Effector CD4-positive, alpha-beta T cell (primary cell): ENCODE measurements around the gene NUCB2.
A peak's percentile ranks its signal among the peaks of the same experiment; 100 is the strongest.
"Not testable (repeated sequence)": the region's sequence is repeated elsewhere in the genome, so short reads cannot be mapped to it uniquely, and the experiment has no call there.

ENCODE experiments used
- DNase-seq: peaks from one replicate; pipeline ENCODE4 v3.0.0-alpha.2; 2020
- total RNA-seq: gene quantifications from one replicate; lab custom pipeline; 2026; lab: John Stamatoyannopoulos, UW

The NUCB2 gene
- total RNA-seq, result 25.9 reads per million, percentile 53 among the genes with 10 or more reads in this experiment

DNA sequence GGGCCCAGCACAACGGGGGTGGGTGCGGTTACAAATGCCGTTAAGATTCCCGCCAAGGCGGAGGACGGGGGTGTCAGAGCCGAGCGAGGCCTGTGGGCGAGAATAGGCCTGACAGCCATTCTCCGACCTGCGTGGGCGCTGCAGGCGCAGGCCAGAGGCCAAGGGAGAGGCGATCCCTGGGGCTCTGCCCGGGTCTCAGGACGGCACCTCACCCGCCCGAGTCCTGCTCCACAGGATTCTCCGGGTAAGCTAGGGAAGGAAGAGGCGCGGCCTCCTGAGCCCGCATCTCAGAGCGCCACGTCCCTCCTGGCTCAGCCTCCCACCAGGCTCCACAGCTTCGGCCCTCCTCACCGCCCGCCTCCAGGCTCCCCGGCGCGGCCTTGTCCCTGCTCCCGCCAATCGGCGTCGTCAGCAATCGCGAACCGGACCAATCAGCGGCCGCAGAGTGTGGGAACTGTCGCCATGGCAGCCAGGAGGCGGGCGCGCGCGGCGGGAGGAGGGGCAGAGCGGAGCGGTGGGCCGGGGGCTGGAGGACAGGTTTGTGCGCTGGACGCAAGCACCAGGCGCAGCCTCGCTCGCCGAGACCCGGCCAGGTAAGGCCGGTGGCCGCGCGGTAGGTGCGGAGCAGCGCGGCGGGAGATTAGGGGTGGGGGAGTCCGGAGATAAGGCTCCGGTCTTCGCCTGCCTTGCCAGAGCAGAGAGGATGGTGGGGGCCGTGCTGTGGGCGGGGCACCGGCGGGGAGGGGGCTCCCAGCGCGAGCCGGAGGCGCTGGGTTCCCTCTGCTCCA is at the start of gene NUCB2:
Gene NUCB2 (plus strand): TSS at position 504 of the 788 bp plus-strand sequence. CDS start 18,585 bp downstream, outside the sequence.
- DNase-seq, result peak; percentile 96

DNA sequence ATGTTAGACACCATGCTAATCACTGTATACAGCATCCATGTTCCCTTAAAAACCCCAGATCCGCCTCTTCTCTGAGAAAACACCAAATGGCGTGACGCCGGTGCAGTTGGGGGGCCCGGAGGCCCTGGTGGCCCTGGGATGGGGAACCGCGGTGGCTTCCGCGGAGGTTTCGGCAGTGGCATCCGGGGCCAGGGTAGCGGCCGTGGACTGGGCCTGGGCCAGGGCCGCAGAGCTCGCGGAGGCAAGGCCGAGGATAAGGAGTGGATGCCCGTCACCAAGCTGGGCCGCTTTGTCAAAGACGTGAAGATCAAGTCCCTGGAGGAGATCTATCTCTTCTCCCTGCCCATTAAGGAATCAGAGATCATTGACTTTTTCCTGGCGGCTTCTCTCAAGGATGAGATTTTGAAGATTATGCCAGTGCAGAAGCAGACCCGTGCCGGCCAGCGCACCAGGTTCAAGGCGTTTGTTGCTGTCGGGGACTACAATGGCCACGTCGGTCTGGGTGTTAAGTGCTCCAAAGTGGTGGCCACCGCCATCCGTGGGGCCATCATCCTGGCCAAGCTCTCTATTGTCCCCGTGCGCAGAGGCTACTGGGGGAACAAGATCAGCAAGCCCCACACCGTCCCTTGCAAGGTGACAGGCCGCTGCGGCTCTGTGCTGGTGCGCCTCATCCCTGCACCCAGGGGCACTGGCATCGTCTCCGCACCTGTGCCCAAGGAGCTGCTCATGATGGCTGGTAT is 48.2 kb upstream of the NUCB2 start:
- not testable (repeated sequence) for DNase-seq

GRCh38 chr11:17229481-17230152 is 46.9 kb upstream of the NUCB2 start:
- DNase-seq, result no peak

- no peak for DNase-seq
Observed at GRCh38 chr11:17230867-17231851, 45.4 kb upstream of the NUCB2 start.

- DNase-seq, result no peak
Observed at GRCh38 chr11:17233101-17233500, 43.4 kb upstream of the NUCB2 start.

GRCh38 chr11:17238377-17238776 is 38.2 kb upstream of the NUCB2 start:
- no peak for DNase-seq

- DNase-seq, result not testable (repeated sequence)
Observed at GRCh38 chr11:17239927-17240326, 36.6 kb upstream of the NUCB2 start.

- no peak for DNase-seq
Observed at GRCh38 chr11:17240780-17241179, 35.8 kb upstream of the NUCB2 start.

DNA sequence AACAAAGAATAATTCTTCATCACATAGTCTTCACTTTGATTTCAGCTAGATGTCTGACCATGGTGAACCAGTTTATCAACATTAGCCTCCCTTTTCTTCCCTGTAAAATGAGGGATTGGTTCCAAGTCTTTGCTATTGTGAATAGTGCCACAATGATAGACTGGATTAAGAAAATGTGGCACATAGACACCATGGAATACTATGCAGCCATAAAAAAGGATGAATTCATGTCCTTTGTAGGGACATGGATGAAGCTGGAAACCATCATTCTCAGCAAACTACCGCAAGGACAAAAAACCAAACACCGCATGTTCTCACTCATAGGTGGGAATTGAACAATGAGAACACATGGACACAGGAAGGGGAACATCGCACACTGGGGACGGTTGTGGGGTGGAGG is 33.6 kb upstream of the NUCB2 start:
- not testable (repeated sequence) for DNase-seq

- no peak for DNase-seq
Observed at GRCh38 chr11:17244046-17244445, 32.5 kb upstream of the NUCB2 start.

- no peak for DNase-seq
Observed at GRCh38 chr11:17250561-17251350, 25.8 kb upstream of the NUCB2 start.

DNA sequence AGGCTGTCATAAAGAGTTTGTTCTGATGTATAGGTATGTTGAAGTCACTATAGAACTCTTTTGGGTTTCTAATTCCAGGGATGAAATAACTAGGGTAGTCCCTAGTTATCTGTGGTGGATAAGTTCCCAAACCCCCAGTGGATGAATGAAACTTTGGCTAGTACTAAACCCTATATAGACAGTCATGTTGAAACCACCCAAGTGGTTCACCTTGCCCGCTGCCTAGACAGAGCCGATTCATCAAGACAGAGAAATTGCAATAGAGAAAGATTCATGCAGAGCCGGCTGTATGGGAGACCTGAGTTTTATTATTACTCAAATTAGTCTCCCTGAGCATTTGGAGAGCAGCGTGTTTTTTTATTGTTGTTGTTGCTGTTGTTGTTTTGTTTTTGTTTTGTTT is 23.8 kb upstream of the NUCB2 start:
- no peak for DNase-seq

DNA sequence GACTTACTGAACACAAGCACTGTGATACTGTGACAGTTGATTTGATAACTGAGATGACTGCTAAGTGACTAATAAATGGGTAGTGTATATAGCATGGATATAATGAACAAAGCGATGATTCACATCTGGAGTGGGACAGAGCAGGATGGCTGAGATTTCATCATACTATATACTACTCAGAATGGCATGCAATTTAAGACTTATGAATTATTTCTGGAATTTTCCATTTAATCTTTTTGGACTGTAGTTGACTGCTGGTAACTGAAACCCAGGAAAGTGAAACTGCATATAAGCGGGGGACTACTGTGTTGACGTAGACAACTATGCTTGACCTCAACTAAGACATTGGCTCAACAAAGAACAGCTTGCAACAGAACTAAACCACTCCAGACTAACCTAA is 20.0 kb upstream of the NUCB2 start:
- no peak for DNase-seq

- no peak for DNase-seq
Observed at GRCh38 chr11:17257196-17257595, 19.3 kb upstream of the NUCB2 start.

DNA sequence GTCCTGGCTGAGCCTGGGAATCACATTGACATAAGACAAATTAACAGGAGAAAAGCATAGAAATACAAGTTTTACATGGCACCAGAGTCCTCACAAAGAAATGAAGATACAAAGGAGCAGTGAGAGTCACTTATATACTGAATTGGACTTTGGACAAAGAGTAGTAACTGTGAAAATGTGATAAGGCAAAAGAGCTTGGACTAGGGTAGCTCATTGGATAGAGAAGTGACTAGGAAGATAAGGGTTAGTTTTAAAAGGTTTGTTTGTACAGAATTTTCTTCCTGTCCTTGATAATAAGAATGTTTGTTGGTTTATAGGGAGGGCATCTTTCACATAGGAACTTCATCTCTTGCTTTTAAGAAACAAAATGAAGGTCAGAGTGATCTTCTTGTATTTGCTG is 17.9 kb upstream of the NUCB2 start:
- DNase-seq, result no peak

GRCh38 chr11:17259519-17259918 is 17.0 kb upstream of the NUCB2 start:
- no peak for DNase-seq

GRCh38 chr11:17260020-17260419 is 16.5 kb upstream of the NUCB2 start:
- DNase-seq, result no peak

GRCh38 chr11:17263769-17264168 is 12.8 kb upstream of the NUCB2 start:
- no peak for DNase-seq

- DNase-seq, result no peak
Observed at GRCh38 chr11:17266781-17267180, 9.8 kb upstream of the NUCB2 start.

DNA sequence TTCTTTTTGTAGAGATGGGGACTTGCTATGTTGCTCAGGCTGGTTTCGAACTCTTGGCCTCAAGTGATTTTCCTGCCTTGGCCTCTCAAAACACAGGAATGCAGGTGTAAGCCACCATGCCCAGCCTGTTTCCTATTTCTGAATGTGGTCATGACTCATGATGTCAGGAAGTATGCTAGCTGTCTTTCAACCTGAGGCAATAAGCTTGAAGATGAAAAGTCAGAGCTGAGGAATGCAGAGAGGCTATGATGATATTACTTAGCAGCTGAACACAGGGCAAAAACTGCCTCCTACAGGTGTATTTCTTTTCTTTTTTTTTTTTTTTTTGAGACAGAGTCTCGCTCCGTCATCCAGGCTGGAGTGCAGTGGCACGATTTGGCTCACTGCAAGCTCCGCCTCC is 9.0 kb upstream of the NUCB2 start:
- no peak for DNase-seq

- DNase-seq, result not testable (repeated sequence)
Observed at GRCh38 chr11:17268500-17268899, 8.0 kb upstream of the NUCB2 start.
